Measurements from ENCODE around the gene PTPRM.

Gene PTPRM

GRCh38 chr18:7855671-7856070 lies 288.6 kb downstream of the PTPRM start:
- DNase-seq (ENCODE audit: low read depth in 2 of 2) = no peak

- no peak for DNase-seq (ENCODE audit: low read depth in 2 of 2)
Observed at GRCh38 chr18:7856116-7856515, 289.0 kb downstream of the PTPRM start.

DNA sequence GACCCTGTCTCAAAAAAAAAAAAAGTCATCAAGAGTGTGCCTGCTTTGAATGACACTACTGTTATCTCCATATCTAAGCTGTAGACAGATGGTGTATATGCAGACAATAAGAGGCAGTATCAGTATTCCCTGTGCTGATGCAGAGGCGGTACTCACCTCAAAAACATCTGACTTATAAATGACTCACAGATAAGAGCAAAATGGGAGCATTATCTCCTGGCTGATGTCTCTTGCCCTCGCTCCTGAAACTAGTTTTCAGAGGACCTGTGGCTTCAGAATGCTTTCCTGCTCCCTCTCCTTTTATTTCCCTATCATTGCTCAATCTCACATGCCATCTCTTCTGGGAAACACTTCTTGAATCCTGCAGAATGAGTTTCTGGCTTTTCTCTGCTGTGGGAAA lies 289.6 kb downstream of the PTPRM start:
- no peak for DNase-seq (ENCODE audit: low read depth in 2 of 2)

GRCh38 chr18:7857562-7857961 lies 290.4 kb downstream of the PTPRM start:
- DNase-seq (ENCODE audit: low read depth in 2 of 2) = no peak

GRCh38 chr18:7859122-7859521 lies 292.0 kb downstream of the PTPRM start:
- DNase-seq (ENCODE audit: low read depth in 2 of 2) = no peak

DNA sequence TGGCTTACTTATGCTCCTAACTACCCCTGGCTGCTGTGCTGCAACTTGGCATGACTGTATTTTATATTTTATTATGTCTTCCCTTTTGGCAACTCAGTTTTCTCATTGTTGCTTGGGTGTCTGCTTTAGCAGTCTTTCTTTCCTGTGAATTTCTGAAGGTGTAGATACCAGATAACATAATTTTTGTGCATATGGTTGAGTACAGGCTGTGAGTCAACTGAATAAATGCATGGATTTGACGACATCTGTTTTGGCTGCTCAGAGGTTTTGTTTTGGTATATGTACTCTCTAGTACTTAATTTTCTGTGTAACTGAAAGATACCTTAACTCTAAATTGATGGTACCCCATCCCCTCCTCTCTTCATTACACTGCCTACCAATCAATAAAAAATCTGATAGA lies 303.1 kb downstream of the PTPRM start:
- no peak for DNase-seq (ENCODE audit: low read depth in 2 of 2)

- no peak for DNase-seq (ENCODE audit: low read depth in 2 of 2)
Observed at GRCh38 chr18:7870855-7871254, 303.7 kb downstream of the PTPRM start.

GRCh38 chr18:7871560-7872456 lies 304.7 kb downstream of the PTPRM start:
- no peak for DNase-seq (ENCODE audit: low read depth in 2 of 2)

DNA sequence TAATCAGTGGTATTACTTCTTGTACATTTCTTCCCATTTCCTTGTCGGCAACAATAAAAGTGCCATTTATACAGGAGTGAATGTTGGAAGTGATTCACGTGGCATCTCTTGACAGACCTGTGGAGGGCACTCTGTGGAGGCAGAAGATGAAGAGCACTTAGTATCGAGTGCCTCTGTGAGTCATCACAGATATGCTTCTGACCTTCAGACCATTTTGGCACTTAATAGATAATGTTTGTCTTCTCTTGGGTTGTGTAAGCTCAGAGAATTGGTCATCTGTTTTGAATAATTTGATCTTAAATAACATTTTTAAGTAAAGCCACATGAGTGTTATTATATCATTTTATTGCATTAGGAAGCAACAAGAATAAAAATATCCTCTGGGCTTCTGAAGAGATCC lies 305.5 kb downstream of the PTPRM start:
- DNase-seq (ENCODE audit: low read depth in 2 of 2) = no peak

GRCh38 chr18:7873316-7873715 lies 306.2 kb downstream of the PTPRM start:
- DNase-seq (ENCODE audit: low read depth in 2 of 2) = no peak

DNA sequence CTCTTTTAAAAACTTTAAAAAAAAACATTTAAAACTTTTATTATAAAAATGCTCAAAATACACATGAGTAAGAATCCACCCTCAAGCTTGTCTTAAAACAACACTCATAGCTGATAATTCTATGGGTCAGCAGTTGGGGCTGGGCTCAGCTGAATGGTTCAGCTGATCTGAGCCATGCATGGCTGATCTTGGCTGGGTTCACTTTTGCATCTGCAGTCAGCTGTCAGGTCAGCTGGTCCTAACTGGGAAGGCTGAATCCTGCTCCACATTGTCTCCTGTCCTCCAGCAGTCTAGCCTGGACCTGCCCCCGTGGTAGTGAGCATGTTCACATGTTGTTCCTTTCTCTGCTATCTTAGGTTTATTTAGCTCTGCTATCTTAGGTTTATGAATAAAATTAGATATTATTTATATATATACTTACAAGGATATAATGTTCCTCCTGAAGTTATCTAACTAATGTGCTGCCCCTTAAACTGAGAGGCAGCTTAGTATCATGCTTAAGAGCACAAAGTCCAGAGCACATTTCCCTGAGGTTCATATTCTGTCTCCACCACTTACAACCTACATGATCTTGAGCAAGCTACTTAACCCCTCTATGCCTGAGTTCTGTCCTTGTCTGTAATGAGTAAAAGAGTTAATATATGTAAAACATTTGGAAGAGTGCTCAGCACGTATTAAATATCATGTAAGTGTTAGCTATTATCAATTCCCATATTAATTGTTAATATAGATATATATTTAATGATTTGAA lies 309.4 kb downstream of the PTPRM start:
- no peak for DNase-seq (ENCODE audit: low read depth in 2 of 2)

DNA sequence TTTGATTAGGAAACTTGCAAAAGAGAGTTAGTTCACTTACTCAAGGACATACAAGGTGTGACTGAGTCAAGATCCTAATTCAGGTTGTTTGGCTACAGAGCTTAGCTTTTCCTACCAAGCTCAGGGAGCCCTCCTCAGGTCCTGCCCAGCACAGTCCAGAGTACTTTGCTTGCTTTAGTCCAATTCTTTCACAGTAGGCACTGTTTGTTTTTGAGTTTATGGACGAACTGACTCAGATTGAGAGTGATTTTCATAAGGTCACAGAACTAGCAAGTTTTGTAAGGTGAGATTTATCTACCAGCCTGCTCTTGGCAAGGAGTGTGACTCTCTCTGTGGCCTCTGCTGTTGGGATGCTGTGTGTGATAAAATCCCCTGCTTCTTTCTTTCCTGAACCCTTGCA lies 310.5 kb downstream of the PTPRM start:
- DNase-seq (ENCODE audit: low read depth in 2 of 2) = no peak

- no peak for DNase-seq (ENCODE audit: low read depth in 2 of 2)
Observed at GRCh38 chr18:7878265-7879211, 311.4 kb downstream of the PTPRM start.

DNA sequence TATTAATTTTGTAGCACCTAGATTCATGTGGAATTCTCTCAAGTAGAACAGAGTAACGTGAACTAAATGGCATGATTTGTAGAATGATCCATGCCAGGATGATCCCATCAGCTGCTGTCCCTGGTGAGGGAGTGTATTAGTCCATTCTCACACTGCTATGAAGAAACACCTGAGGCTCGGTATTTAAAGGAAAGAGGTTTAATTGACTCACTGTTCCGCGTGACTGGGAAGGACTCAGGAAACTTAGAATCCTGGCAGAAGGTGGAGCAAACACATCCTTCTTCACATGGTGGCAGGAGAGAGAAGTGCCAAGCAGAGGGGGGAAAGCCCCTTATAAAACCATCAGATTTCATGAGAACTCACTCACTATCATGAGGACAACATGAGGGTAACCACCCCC lies 312.6 kb downstream of the PTPRM start:
- no peak for DNase-seq (ENCODE audit: low read depth in 2 of 2)

- no peak for DNase-seq (ENCODE audit: low read depth in 2 of 2)
Observed at GRCh38 chr18:7885865-7886264, 318.7 kb downstream of the PTPRM start.

DNA sequence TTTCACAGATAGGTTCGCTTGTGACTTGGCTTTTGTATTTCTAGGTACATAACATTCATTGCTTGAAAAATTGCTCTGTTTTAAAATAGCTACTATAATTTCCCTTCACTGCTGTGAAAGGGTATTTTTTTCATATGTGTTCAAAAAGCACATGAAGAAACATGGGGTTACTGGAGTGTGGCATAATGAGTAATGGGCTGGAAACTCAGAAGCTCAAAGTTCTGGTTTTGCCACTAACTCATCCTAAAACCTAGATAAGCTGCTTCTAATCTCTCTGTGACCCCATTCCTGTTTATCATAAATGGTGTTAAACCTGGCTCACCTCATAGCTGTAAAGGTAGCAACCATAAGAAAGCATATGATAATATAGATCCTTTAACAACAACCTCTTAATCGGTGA lies 319.3 kb downstream of the PTPRM start:
- no peak for DNase-seq (ENCODE audit: low read depth in 2 of 2)

- no peak for DNase-seq (ENCODE audit: low read depth in 2 of 2)
Observed at GRCh38 chr18:7889515-7889914, 322.4 kb downstream of the PTPRM start.

DNA sequence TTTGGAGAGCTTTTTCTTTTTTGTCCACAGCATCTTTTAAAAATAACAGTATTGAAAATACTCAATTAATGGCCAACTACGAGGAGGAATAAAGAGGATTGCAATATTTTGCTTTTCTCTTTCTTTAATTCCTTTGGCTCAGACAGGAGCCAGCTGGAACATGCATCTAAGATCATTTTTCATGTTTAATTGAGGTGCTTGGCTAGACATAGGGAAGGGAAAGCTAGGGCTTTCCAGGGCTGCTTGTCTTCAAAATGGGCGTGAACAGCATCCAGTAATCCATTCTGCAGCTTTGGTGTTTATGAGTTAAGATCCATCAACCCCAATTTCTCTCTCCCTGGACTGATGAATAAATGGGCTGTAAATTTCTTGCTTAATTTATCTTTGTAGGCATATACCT lies 323.0 kb downstream of the PTPRM start:
- no peak for DNase-seq (ENCODE audit: low read depth in 2 of 2)

GRCh38 chr18:7892556-7892955 lies 325.4 kb downstream of the PTPRM start:
- no peak for DNase-seq (ENCODE audit: low read depth in 2 of 2)

GRCh38 chr18:7894592-7894991 lies 327.5 kb downstream of the PTPRM start:
- DNase-seq (ENCODE audit: low read depth in 2 of 2) = no peak

- no peak for DNase-seq (ENCODE audit: low read depth in 2 of 2)
Observed at GRCh38 chr18:7895346-7895745, 328.2 kb downstream of the PTPRM start.

- no peak for DNase-seq (ENCODE audit: low read depth in 2 of 2)
Observed at GRCh38 chr18:7896161-7896560, 329.0 kb downstream of the PTPRM start.
